ENCODE data around the gene SLC19A1.

Gene SLC19A1

DNA sequence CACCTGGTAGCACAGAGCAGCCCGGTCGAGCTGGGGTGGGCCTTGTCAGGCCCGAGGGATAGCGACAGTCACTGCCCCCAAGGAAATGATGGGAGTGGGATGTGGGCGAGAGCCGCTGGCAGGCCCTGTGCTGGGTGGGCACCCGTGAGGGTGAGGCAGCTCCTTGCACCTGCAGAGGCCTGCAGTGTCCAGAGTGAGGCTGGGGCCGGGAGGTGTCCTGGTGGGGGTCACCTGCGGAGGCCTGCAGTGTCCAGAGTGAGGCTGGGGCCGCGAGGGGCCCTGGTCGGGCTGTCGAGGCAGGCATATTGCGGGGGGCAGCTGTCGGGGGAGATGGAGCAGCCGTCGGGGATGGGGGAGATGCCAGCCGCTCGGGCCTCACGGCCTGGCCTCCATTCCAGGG lies 49.5 kb downstream of the SLC19A1 start:
- Histone ChIP-seq H3K4me3 (ENCODE audit: low read length in 2 of 2) (no peak overlapping the region), H3K9ac (ENCODE audit: low read depth in 1 of 2, low read length in 2 of 2) (no peak overlapping the region), H3K36me3 (ENCODE audit: control insufficient read depth in 2 of 2, insufficient read depth in 2 of 2, low read length in 2 of 2) (no peaks in the 10 kb centered on the region), H3K27me3 (ENCODE audit: control insufficient read depth in 2 of 2, insufficient read depth in 2 of 2, low read length in 2 of 2) (no peaks in the 10 kb centered on the region), H3K4me1 (ENCODE audit: control insufficient read depth in 2 of 2, insufficient read depth in 2 of 2, low read length in 2 of 2) (no peaks in the 10 kb centered on the region), H3K27ac (ENCODE audit: low read depth in 2 of 2, low read length in 2 of 2) (no peak overlapping the region), H3K9me3 (ENCODE audit: control insufficient read depth in 2 of 2, low read length in 2 of 2) (no peaks in the 10 kb centered on the region)

DNA sequence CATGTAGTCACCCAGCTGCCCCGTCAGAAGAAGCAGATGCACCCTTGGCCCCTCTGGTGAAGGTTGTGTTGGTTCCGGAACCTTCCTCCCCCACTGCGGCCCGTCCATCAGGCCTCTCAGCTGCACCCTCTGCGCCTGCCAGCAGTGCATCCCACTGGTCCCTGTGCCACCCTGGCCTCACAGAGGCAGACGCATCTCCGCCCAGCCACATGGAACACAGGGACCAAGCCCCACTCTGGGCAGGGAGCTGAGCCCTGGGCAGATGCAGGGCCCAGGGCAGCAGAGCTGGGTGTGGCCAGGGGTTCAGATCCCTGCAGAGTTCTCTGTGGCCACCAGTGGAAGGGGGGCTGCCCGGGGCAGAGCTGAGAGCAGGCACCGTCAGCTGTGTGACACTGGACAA lies 50.6 kb downstream of the SLC19A1 start:
- H3K4me1 ChIP-seq (ENCODE audit: control insufficient read depth in 2 of 2, insufficient read depth in 2 of 2, low read length in 2 of 2): no peaks in the 10 kb centered on the region
- no peak overlapping the region for H3K27ac ChIP-seq (ENCODE audit: low read depth in 2 of 2, low read length in 2 of 2)
- H3K9ac ChIP-seq (ENCODE audit: low read depth in 1 of 2, low read length in 2 of 2): no peak overlapping the region
- no peaks in the 10 kb centered on the region for H3K9me3 ChIP-seq (ENCODE audit: control insufficient read depth in 2 of 2, low read length in 2 of 2)
- no peak overlapping the region for H3K4me3 ChIP-seq (ENCODE audit: low read length in 2 of 2)
- no peaks in the 10 kb centered on the region for H3K27me3 ChIP-seq (ENCODE audit: control insufficient read depth in 2 of 2, insufficient read depth in 2 of 2, low read length in 2 of 2)
- no peaks in the 10 kb centered on the region for H3K36me3 ChIP-seq (ENCODE audit: control insufficient read depth in 2 of 2, insufficient read depth in 2 of 2, low read length in 2 of 2)

DNA sequence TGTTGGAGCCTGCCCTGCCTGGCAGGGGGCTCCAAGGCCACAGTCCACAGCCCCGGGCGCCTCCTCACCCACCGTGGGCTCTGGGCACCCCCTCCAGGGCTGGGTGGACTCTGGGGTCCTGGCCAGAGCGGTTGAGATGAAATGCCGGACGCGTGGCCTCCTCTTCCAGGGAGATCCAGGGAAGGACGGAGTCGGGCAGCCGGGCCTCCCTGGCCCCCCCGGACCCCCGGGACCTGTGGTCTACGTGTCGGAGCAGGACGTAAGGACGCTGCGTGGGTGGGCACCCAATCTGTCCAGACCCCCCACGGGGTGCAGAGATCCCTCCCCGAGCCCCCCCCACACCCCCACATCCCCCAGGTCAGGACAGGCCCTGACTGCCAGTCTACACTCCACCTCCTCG lies 51.2 kb downstream of the SLC19A1 start:
- no peaks in the 10 kb centered on the region for H3K27me3 ChIP-seq (ENCODE audit: control insufficient read depth in 2 of 2, insufficient read depth in 2 of 2, low read length in 2 of 2)
- H3K9ac ChIP-seq (ENCODE audit: low read depth in 1 of 2, low read length in 2 of 2): no peak overlapping the region
- no peaks in the 10 kb centered on the region for H3K36me3 ChIP-seq (ENCODE audit: control insufficient read depth in 2 of 2, insufficient read depth in 2 of 2, low read length in 2 of 2)
- no peaks in the 10 kb centered on the region for H3K4me1 ChIP-seq (ENCODE audit: control insufficient read depth in 2 of 2, insufficient read depth in 2 of 2, low read length in 2 of 2)
- no peak overlapping the region for H3K4me3 ChIP-seq (ENCODE audit: low read length in 2 of 2)
- H3K9me3 ChIP-seq (ENCODE audit: control insufficient read depth in 2 of 2, low read length in 2 of 2): no peaks in the 10 kb centered on the region
- no peak overlapping the region for H3K27ac ChIP-seq (ENCODE audit: low read depth in 2 of 2, low read length in 2 of 2)

- H3K4me3 ChIP-seq (ENCODE audit: low read length in 2 of 2): no peak overlapping the region
- H3K9ac ChIP-seq (ENCODE audit: low read depth in 1 of 2, low read length in 2 of 2): no peak overlapping the region
- no peak overlapping the region for H3K27ac ChIP-seq (ENCODE audit: low read depth in 2 of 2, low read length in 2 of 2)
- H3K27me3 ChIP-seq (ENCODE audit: control insufficient read depth in 2 of 2, insufficient read depth in 2 of 2, low read length in 2 of 2): no peaks in the 10 kb centered on the region
- no peaks in the 10 kb centered on the region for H3K36me3 ChIP-seq (ENCODE audit: control insufficient read depth in 2 of 2, insufficient read depth in 2 of 2, low read length in 2 of 2)
- no peaks in the 10 kb centered on the region for H3K9me3 ChIP-seq (ENCODE audit: control insufficient read depth in 2 of 2, low read length in 2 of 2)
- no peaks in the 10 kb centered on the region for H3K4me1 ChIP-seq (ENCODE audit: control insufficient read depth in 2 of 2, insufficient read depth in 2 of 2, low read length in 2 of 2)
These were observed 52.0 kb downstream of the SLC19A1 start for GRCh38 chr21:45490049-45490731.

- no peaks in the 10 kb centered on the region for H3K9me3 ChIP-seq (ENCODE audit: control insufficient read depth in 2 of 2, low read length in 2 of 2)
- H3K9ac ChIP-seq (ENCODE audit: low read depth in 1 of 2, low read length in 2 of 2): no peak overlapping the region
- H3K27me3 ChIP-seq (ENCODE audit: control insufficient read depth in 2 of 2, insufficient read depth in 2 of 2, low read length in 2 of 2): no peaks in the 10 kb centered on the region
- no peak overlapping the region for H3K4me3 ChIP-seq (ENCODE audit: low read length in 2 of 2)
- H3K4me1 ChIP-seq (ENCODE audit: control insufficient read depth in 2 of 2, insufficient read depth in 2 of 2, low read length in 2 of 2): no peaks in the 10 kb centered on the region
- H3K27ac ChIP-seq (ENCODE audit: low read depth in 2 of 2, low read length in 2 of 2): no peak overlapping the region
- no peaks in the 10 kb centered on the region for H3K36me3 ChIP-seq (ENCODE audit: control insufficient read depth in 2 of 2, insufficient read depth in 2 of 2, low read length in 2 of 2)
These were observed 52.6 kb downstream of the SLC19A1 start for GRCh38 chr21:45489722-45489982.

GRCh38 chr21:45488931-45489721 lies 53.1 kb downstream of the SLC19A1 start:
- Histone ChIP-seq H3K27ac (ENCODE audit: low read depth in 2 of 2, low read length in 2 of 2) (no peak overlapping the region), H3K36me3 (ENCODE audit: control insufficient read depth in 2 of 2, insufficient read depth in 2 of 2, low read length in 2 of 2) (no peaks in the 10 kb centered on the region)

GRCh38 chr21:45487891-45488600 lies 54.2 kb downstream of the SLC19A1 start:
- no peak overlapping the region for H3K4me3 ChIP-seq (ENCODE audit: low read length in 2 of 2)
- H3K9me3 ChIP-seq (ENCODE audit: control insufficient read depth in 2 of 2, low read length in 2 of 2): no peaks in the 10 kb centered on the region
- H3K36me3 ChIP-seq (ENCODE audit: control insufficient read depth in 2 of 2, insufficient read depth in 2 of 2, low read length in 2 of 2): no peaks in the 10 kb centered on the region
- H3K27ac ChIP-seq (ENCODE audit: low read depth in 2 of 2, low read length in 2 of 2): no peak overlapping the region
- H3K4me1 ChIP-seq (ENCODE audit: control insufficient read depth in 2 of 2, insufficient read depth in 2 of 2, low read length in 2 of 2): no peaks in the 10 kb centered on the region
- no peak overlapping the region for H3K9ac ChIP-seq (ENCODE audit: low read depth in 1 of 2, low read length in 2 of 2)
- no peaks in the 10 kb centered on the region for H3K27me3 ChIP-seq (ENCODE audit: control insufficient read depth in 2 of 2, insufficient read depth in 2 of 2, low read length in 2 of 2)

More at GRCh38 chr21:45488931-45489721, 53.1 kb downstream of the SLC19A1 start:
- Histone ChIP-seq H3K9ac (ENCODE audit: low read depth in 1 of 2, low read length in 2 of 2) (no peak overlapping the region), H3K4me3 (ENCODE audit: low read length in 2 of 2) (no peak overlapping the region), H3K9me3 (ENCODE audit: control insufficient read depth in 2 of 2, low read length in 2 of 2) (no peaks in the 10 kb centered on the region), H3K4me1 (ENCODE audit: control insufficient read depth in 2 of 2, insufficient read depth in 2 of 2, low read length in 2 of 2) (no peaks in the 10 kb centered on the region), H3K27me3 (ENCODE audit: control insufficient read depth in 2 of 2, insufficient read depth in 2 of 2, low read length in 2 of 2) (no peaks in the 10 kb centered on the region)

GRCh38 chr21:45487161-45487806 lies 55.0 kb downstream of the SLC19A1 start:
- Histone ChIP-seq H3K9ac (ENCODE audit: low read depth in 1 of 2, low read length in 2 of 2) (no peak overlapping the region), H3K27ac (ENCODE audit: low read depth in 2 of 2, low read length in 2 of 2) (no peak overlapping the region), H3K4me3 (ENCODE audit: low read length in 2 of 2) (no peak overlapping the region), H3K36me3 (ENCODE audit: control insufficient read depth in 2 of 2, insufficient read depth in 2 of 2, low read length in 2 of 2) (no peaks in the 10 kb centered on the region), H3K27me3 (ENCODE audit: control insufficient read depth in 2 of 2, insufficient read depth in 2 of 2, low read length in 2 of 2) (no peaks in the 10 kb centered on the region), H3K9me3 (ENCODE audit: control insufficient read depth in 2 of 2, low read length in 2 of 2) (no peaks in the 10 kb centered on the region), H3K4me1 (ENCODE audit: control insufficient read depth in 2 of 2, insufficient read depth in 2 of 2, low read length in 2 of 2) (no peaks in the 10 kb centered on the region)

DNA sequence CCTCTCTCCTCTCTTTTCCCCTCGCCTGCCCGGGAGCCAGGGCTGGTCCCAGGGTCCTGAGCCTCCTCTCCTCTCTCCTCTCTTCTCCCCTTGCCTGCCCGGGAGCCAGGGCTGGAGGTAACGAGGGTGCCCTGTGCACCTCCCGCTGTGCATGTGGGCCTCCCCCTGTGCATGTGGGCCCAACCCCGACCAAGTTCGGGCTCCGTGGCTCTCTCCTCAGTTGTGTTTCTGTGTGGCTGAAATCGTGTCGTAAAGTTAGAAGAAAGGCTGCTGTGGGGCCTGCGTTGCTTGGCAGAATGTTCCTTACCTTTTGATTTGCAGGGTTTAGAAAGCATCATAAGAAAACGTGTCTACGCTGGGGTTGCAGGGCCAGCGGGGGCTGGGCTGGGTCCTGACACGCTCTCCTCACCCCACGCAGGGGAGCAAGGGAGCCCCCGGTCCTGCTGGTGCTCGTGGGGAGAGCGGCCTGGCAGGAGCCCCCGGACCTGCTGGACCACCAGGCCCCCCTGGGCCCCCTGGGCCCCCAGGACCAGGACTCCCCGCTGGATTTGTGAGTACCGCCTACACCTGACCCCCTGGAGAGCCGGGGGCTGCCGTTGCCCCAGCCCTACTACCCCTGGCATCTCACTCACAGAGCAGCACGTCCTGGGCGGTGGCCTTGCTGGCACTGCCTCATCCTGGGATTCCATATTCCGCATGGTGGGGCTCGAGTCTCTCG lies 55.6 kb downstream of the SLC19A1 start:
- Histone ChIP-seq H3K9ac (ENCODE audit: low read depth in 1 of 2, low read length in 2 of 2) (no peak overlapping the region), H3K9me3 (ENCODE audit: control insufficient read depth in 2 of 2, low read length in 2 of 2) (no peaks in the 10 kb centered on the region), H3K36me3 (ENCODE audit: control insufficient read depth in 2 of 2, insufficient read depth in 2 of 2, low read length in 2 of 2) (peaks cover 0 to 1% of the 10 kb centered on the region in 2 donors), H3K27ac (ENCODE audit: low read depth in 2 of 2, low read length in 2 of 2) (no peak overlapping the region), H3K4me3 (ENCODE audit: low read length in 2 of 2) (no peak overlapping the region), H3K27me3 (ENCODE audit: control insufficient read depth in 2 of 2, insufficient read depth in 2 of 2, low read length in 2 of 2) (no peaks in the 10 kb centered on the region), H3K4me1 (ENCODE audit: control insufficient read depth in 2 of 2, insufficient read depth in 2 of 2, low read length in 2 of 2) (no peaks in the 10 kb centered on the region)
